Osteoblast (primary cell): ENCODE data around the gene SAE1. TPM values are rescaled to one million over a fixed set of nuclear protein-coding genes. Genes with fewer than 3 reads are reported as not detected.

Experiments used
- DNase-seq: peaks from one replicate; pipeline ENCODE4 v3.0.0; 2011; ENCODE audit warnings: low spot score, mixed read lengths; ENCODE audit not compliant: insufficient read length; ENCODE audit errors: missing footprints
- H2AFZ ChIP-seq: 2 replicates; pipeline ENCODE4 v1.6.0; 2011; ENCODE audit warnings: mild to moderate bottlenecking, low read length
- H3K27ac ChIP-seq: 2 replicates; pipeline ENCODE4 v1.5.1; 2011; ENCODE audit warnings: mild to moderate bottlenecking, low read depth, low read length, moderate library complexity
- H3K27me3 ChIP-seq: 2 replicates; pipeline ENCODE4 v1.6.0; 2012; ENCODE audit warnings: mild to moderate bottlenecking, control low read depth, inconsistent platforms, low read length, moderate library complexity; ENCODE audit not compliant: insufficient read depth
- H3K36me3 ChIP-seq: 2 replicates; pipeline ENCODE4 v1.5.1; 2011; ENCODE audit warnings: mild to moderate bottlenecking, low read length, control low read depth, moderate library complexity; ENCODE audit not compliant: insufficient read depth
- H3K4me1 ChIP-seq: 2 replicates; pipeline ENCODE4 v1.5.1; 2011; ENCODE audit warnings: mild to moderate bottlenecking, low read length, control low read depth, moderate library complexity; ENCODE audit not compliant: insufficient read depth
- H3K4me2 ChIP-seq: 2 replicates; pipeline ENCODE4 v1.6.0; 2011; ENCODE audit warnings: mild to moderate bottlenecking, low read length; ENCODE audit not compliant: insufficient read depth
- H3K4me3 ChIP-seq: fragments of 200-600 bp; sonication (generic); 3 replicates; pipeline ENCODE4 v1.5.1; 2012; ENCODE audit warnings: mild to moderate bottlenecking, low read length, inconsistent platforms; ENCODE audit not compliant: insufficient read depth
- H3K79me2 ChIP-seq: 2 replicates; pipeline ENCODE4 v1.6.0; 2012; ENCODE audit warnings: mild to moderate bottlenecking, low read length, control low read depth, inconsistent platforms; ENCODE audit not compliant: insufficient read depth
- H3K9me3 ChIP-seq: 2 replicates; pipeline ENCODE4 v1.5.1; 2011; ENCODE audit warnings: low read depth, low read length, control low read depth
- H4K20me1 ChIP-seq: 2 replicates; pipeline ENCODE4 v1.6.0; 2012; ENCODE audit warnings: mild to moderate bottlenecking, low read length, control low read depth; ENCODE audit not compliant: insufficient read depth
- total RNA-seq: library from RNA; depleted of rRNA; stranded (reverse); fragments of >200 nt; gene quantifications from 2 replicates; pipeline ENCODE4 v1.2.3, GENCODE V29; 2012
- TF ChIP-seq, protein P1 (sequence below): IDR thresholded peaks from 2 replicates; pipeline ENCODE4 v1.5.1; 2011; ENCODE audit warnings: mild to moderate bottlenecking, low read depth, low read length, moderate library complexity; ENCODE audit errors: extremely low read depth

Gene SAE1
- total RNA-seq, 1 donor = 105 TPM

DNA sequence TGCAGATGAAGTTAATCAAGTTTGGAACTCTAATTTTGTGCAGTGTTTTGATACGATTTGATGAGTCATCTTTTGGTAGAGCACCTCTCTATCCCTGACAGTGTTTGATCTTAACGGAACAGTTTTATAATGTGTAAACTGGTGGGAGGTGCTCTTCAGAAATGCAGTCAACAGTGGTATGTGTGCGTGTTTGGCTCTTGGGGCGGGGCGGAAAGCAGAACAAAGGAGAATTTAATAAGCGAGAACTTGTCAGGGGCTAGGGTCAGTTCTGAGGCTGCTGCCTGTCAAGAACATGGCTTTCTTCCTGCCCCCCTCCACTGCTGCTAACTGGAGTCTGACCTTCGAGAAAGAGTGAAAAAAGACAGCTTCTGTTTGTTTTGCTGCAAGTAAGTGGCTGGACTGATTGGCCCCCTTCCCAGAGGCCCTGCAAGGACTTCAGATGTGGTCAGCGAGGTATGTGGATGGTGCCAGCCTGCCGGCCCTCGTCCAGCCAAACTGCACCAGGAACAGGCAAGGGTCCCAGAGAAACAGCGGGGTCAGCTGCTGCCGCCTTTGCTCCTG is 59.6 kb downstream of the SAE1 start:
- Histone ChIP-seq H3K9me3 (no peaks in the 10 kb centered on the region), H3K36me3 (peaks cover 14% of the 10 kb centered on the region), H3K27me3 (no peaks in the 10 kb centered on the region), H2AFZ (peak overlapping the region; percentile 1), H3K4me1 (peaks cover 15% of the 10 kb centered on the region), H3K4me2 (peak overlapping the region; percentile 50), H3K4me3 (peak overlapping the region; percentile 11), H4K20me1 (peaks cover 2% of the 10 kb centered on the region), H3K79me2 (peaks cover 34% of the 10 kb centered on the region), H3K27ac (peak overlapping the region; percentile 66)
- peak; percentile 91 for DNase-seq
- TF ChIP-seq, protein P1, sequence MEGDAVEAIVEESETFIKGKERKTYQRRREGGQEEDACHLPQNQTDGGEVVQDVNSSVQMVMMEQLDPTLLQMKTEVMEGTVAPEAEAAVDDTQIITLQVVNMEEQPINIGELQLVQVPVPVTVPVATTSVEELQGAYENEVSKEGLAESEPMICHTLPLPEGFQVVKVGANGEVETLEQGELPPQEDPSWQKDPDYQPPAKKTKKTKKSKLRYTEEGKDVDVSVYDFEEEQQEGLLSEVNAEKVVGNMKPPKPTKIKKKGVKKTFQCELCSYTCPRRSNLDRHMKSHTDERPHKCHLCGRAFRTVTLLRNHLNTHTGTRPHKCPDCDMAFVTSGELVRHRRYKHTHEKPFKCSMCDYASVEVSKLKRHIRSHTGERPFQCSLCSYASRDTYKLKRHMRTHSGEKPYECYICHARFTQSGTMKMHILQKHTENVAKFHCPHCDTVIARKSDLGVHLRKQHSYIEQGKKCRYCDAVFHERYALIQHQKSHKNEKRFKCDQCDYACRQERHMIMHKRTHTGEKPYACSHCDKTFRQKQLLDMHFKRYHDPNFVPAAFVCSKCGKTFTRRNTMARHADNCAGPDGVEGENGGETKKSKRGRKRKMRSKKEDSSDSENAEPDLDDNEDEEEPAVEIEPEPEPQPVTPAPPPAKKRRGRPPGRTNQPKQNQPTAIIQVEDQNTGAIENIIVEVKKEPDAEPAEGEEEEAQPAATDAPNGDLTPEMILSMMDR = no peak

DNA sequence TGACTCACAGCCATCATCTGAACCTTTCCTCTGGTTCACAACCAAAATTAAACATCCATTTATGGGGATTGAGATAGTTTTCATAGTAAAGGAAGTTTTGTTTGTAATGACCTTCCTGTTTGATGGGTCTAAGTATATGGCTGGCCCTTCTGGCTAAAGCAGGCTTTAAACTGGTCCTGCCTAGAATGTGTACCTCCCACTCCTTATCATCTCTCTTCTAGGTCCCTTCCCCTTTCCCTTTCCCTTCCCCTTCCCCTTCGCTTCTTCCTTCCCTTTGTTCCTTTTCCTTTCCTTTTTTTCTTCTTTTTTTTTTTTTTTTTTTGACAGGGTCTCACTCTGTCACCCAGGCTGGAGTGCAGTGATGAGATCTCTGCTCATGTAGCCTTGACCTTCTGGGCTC is 64.8 kb downstream of the SAE1 start:
- peaks cover 2% of the 10 kb centered on the region for H4K20me1 ChIP-seq
- no peak for DNase-seq
- H3K4me3 ChIP-seq = no peak overlapping the region
- no peaks in the 10 kb centered on the region for H3K9me3 ChIP-seq
- no peaks in the 10 kb centered on the region for H3K27me3 ChIP-seq
- H3K27ac ChIP-seq = no peak overlapping the region
- peaks cover 4% of the 10 kb centered on the region for H3K4me1 ChIP-seq
- TF ChIP-seq, protein P1 = no peak
- H2AFZ ChIP-seq = no peak overlapping the region
- H3K79me2 ChIP-seq = peaks cover 19% of the 10 kb centered on the region
- peaks cover 21% of the 10 kb centered on the region for H3K36me3 ChIP-seq
- H3K4me2 ChIP-seq = no peak overlapping the region

DNA sequence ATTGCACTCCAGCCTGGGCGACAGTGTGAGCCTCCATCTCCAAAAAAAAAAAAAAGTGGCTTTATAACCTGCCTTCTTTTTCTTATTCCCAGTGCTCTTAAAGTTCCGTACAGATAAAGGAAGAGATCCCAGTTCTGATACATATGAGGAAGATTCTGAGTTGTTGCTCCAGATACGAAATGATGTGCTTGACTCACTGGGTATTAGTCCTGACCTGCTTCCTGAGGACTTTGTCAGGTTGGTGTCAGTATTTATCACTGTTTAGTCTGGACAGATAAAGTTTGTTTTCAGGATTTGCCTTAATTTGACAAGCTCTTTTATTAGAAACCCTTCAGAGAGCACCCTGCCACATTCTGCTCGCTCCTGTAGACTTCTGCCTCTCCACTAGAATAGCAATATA is 66.5 kb downstream of the SAE1 start:
- peaks cover 13% of the 10 kb centered on the region for H3K79me2 ChIP-seq
- no peak overlapping the region for H3K27ac ChIP-seq
- TF ChIP-seq, protein P1 = no peak
- H4K20me1 ChIP-seq = peaks cover 2% of the 10 kb centered on the region
- no peaks in the 10 kb centered on the region for H3K9me3 ChIP-seq
- no peaks in the 10 kb centered on the region for H3K27me3 ChIP-seq
- peaks cover 20% of the 10 kb centered on the region for H3K36me3 ChIP-seq
- H3K4me1 ChIP-seq = no peaks in the 10 kb centered on the region
- H2AFZ ChIP-seq = no peak overlapping the region
- H3K4me2 ChIP-seq = no peak overlapping the region
- H3K4me3 ChIP-seq = no peak overlapping the region
- peak; percentile 32 for DNase-seq

DNA sequence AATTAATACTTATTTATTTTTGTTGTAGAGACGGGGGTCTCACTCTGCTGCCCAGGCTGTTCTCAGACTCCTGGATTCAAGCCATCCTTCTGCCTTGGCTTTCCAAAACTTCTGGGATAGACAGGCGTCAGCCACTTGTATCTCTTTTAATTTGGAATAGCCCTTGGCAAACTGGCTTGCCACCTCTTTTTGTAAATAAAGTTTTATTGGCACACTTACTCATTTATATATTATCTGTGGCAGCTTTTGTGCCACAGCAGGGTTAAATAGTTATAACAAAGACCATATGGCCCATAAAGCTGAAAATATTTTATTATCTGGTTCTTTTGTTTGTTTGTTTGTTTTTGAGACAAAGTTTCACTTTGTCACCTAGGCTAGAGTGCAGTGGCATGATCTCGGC is 69.9 kb downstream of the SAE1 start:
- Histone ChIP-seq H3K79me2 (peaks cover 7% of the 10 kb centered on the region), H3K36me3 (peaks cover 41% of the 10 kb centered on the region)
- TF ChIP-seq, protein P1 = no peak

More for the DNA sequence above, 69.9 kb downstream of the SAE1 start:
- no peaks in the 10 kb centered on the region for H4K20me1 ChIP-seq
- no peak overlapping the region for H3K4me3 ChIP-seq
- no peaks in the 10 kb centered on the region for H3K9me3 ChIP-seq
- no peak for DNase-seq
- no peaks in the 10 kb centered on the region for H3K4me1 ChIP-seq
- no peak overlapping the region for H3K4me2 ChIP-seq
- H2AFZ ChIP-seq = no peak overlapping the region
- H3K27me3 ChIP-seq = no peaks in the 10 kb centered on the region
- H3K27ac ChIP-seq = no peak overlapping the region
